ENCODE data around the gene PLCB4. TPM values are rescaled to one million over a fixed set of nuclear protein-coding genes. Genes with fewer than 3 reads are reported as not detected.

PLCB4 gene
- total RNA-seq, 1 donor, result 0.21 TPM

GRCh38 chr20:9280666-9281065, 211.8 kb downstream of the PLCB4 start:
- no peaks in the 10 kb centered on the region for H3K9me3 ChIP-seq (ENCODE audit: low read depth, low read length)

GRCh38 chr20:9281803-9282202, 212.9 kb downstream of the PLCB4 start:
- no peaks in the 10 kb centered on the region for H3K4me1 ChIP-seq (ENCODE audit: insufficient read depth, low read length)
- no peak overlapping the region for H3K4me3 ChIP-seq (ENCODE audit: low read length)

More at GRCh38 chr20:9280666-9281065, 211.8 kb downstream of the PLCB4 start:
- Histone ChIP-seq H3K4me3 (ENCODE audit: low read length) (no peak overlapping the region), H3K27me3 (ENCODE audit: insufficient read depth, low read length) (no peaks in the 10 kb centered on the region), H3K4me1 (ENCODE audit: insufficient read depth, low read length) (no peaks in the 10 kb centered on the region)

DNA sequence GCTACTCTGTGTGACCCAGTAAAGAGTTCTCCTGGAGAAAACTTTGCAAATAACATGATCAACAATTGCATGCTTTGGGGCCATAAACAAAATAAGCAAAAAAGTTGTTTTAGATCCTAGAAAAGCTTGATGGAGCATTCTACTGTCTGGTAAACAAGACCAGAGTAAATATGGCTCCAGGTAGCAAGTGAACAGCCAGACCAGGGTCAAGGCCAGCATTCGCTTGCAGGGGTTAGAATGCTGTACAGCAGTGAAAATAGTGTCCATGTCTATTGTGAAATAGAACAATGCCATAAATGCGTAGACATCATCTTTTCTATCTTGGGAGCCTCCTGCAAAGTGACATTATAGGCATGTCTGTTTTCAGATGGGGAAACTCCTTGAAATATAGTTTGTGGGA, 216.7 kb downstream of the PLCB4 start:
- Histone ChIP-seq H3K9me3 (ENCODE audit: low read depth, low read length) (no peaks in the 10 kb centered on the region), H3K27me3 (ENCODE audit: insufficient read depth, low read length) (no peaks in the 10 kb centered on the region), H3K4me3 (ENCODE audit: low read length) (no peak overlapping the region), H3K4me1 (ENCODE audit: insufficient read depth, low read length) (no peaks in the 10 kb centered on the region)

More at GRCh38 chr20:9281803-9282202, 212.9 kb downstream of the PLCB4 start:
- H3K27me3 ChIP-seq (ENCODE audit: insufficient read depth, low read length), result no peaks in the 10 kb centered on the region
- H3K9me3 ChIP-seq (ENCODE audit: low read depth, low read length), result no peaks in the 10 kb centered on the region

DNA sequence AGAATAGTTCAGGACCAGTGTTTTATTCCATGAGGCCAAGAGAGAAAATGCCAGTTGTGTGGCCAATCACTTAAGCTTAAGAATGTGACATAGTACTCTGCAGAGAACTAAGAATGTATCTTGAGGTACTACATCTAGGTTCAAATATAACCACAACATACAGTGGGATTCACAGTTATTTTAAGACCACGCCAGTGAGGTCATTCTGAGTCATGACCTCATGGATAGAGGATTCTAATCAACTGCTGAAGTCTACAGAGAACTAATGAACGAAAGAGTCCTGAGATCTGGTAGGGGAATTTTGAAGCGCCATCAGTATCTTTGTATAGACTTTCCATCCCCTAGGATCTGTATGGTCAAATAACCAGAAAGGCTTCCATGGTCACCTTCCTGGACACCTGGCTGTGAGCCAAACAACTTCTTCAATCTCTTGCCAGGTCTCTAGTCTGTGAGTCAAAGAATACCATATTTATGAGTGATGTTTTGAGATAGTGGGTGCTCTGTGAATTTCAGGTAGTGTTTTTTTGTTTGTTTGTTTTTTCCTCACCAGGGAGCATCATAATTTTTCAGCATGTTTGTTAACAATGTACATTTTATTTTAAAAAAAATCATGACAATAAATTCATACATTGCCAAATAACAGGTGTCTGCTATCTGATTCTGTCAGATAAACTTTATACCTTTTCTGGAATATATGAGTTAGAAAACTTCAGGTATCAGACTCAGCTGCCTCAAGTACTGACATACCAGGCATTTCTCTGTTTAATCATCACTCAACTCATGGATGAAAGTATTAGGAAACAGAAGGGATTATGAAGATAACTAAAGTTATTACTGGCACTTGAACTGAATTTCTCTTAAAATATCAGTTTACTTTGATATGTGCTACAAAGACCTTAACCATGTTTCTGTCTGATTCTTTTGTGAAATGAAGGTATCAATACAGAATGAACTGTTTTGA, 217.9 kb downstream of the PLCB4 start:
- Histone ChIP-seq H3K4me3 (ENCODE audit: low read length) (no peak overlapping the region), H3K9me3 (ENCODE audit: low read depth, low read length) (no peaks in the 10 kb centered on the region), H3K27me3 (ENCODE audit: insufficient read depth, low read length) (no peaks in the 10 kb centered on the region), H3K4me1 (ENCODE audit: insufficient read depth, low read length) (no peaks in the 10 kb centered on the region)

DNA sequence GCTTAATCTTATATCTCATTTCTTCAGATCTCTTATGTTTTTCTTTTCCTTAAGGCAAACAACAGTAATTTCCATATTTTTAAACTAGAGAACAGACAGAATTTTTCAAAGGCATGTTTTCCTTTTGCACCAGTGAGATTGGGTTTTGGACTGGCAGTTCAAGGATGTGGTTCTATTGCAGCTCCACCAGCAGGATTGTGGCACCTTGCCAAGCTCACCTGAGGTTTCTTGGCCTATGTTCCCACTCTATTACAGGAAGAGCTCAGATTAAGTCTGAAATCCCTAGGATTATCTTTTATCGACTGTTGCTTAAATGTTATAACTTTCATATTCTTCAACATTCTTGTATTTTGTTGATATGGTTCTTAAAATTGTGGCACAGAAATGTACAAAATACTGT, 218.9 kb downstream of the PLCB4 start:
- Histone ChIP-seq H3K9me3 (ENCODE audit: low read depth, low read length) (no peaks in the 10 kb centered on the region), H3K27me3 (ENCODE audit: insufficient read depth, low read length) (no peaks in the 10 kb centered on the region), H3K4me3 (ENCODE audit: low read length) (no peak overlapping the region), H3K4me1 (ENCODE audit: insufficient read depth, low read length) (no peaks in the 10 kb centered on the region)

- Histone ChIP-seq H3K9me3 (ENCODE audit: low read depth, low read length) (no peaks in the 10 kb centered on the region), H3K4me1 (ENCODE audit: insufficient read depth, low read length) (no peaks in the 10 kb centered on the region)
Measured at GRCh38 chr20:9290331-9290730, 221.4 kb downstream of the PLCB4 start.

GRCh38 chr20:9293145-9293544, 224.3 kb downstream of the PLCB4 start:
- H3K9me3 ChIP-seq (ENCODE audit: low read depth, low read length), result no peaks in the 10 kb centered on the region
- H3K27me3 ChIP-seq (ENCODE audit: insufficient read depth, low read length), result no peaks in the 10 kb centered on the region
- no peaks in the 10 kb centered on the region for H3K4me1 ChIP-seq (ENCODE audit: insufficient read depth, low read length)
- no peak overlapping the region for H3K4me3 ChIP-seq (ENCODE audit: low read length)

More at GRCh38 chr20:9290331-9290730, 221.4 kb downstream of the PLCB4 start:
- Histone ChIP-seq H3K4me3 (ENCODE audit: low read length) (no peak overlapping the region), H3K27me3 (ENCODE audit: insufficient read depth, low read length) (no peaks in the 10 kb centered on the region)

DNA sequence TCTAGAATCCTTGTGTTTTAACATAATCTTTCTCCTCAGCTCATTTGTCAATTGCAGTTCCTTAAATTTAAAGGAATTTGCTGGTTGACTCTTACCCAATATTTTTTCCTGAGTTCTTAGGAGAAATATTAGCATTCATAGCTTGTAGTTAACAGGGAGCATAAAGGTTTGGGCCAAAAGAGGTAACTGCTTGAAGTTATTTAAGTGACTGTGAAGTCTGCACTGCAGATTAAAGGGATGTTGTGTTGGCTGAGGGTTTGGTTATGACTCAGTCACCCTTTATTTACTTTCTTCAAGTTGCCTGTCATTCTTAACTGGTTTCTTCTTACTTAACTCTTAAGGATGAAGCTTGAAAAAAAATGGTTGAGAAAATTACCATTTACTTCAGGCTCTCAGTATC, 225.2 kb downstream of the PLCB4 start:
- Histone ChIP-seq H3K27me3 (ENCODE audit: insufficient read depth, low read length) (no peaks in the 10 kb centered on the region), H3K9me3 (ENCODE audit: low read depth, low read length) (no peaks in the 10 kb centered on the region), H3K4me3 (ENCODE audit: low read length) (no peak overlapping the region), H3K4me1 (ENCODE audit: insufficient read depth, low read length) (no peaks in the 10 kb centered on the region)

DNA sequence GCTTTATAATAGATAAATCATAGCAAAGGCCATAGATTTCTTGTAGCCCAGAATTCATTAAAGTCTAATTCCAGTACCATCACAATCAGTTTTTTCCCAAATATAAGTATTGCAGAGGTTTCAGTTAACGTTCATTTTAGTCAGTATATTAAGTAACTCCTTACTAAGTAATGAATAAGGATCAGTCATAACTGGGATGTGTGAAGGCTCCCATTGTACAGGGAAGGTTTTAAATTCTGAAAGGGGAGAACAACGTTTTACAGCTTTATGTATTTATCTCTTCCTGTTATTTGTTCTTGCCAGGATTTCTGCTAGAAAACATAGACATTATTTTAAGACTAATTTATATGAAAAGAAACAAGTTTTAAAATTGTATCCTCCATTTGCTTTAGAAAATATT, 230.0 kb downstream of the PLCB4 start:
- Histone ChIP-seq H3K4me3 (ENCODE audit: low read length) (no peak overlapping the region), H3K9me3 (ENCODE audit: low read depth, low read length) (no peaks in the 10 kb centered on the region), H3K27me3 (ENCODE audit: insufficient read depth, low read length) (no peaks in the 10 kb centered on the region), H3K4me1 (ENCODE audit: insufficient read depth, low read length) (no peaks in the 10 kb centered on the region)

DNA sequence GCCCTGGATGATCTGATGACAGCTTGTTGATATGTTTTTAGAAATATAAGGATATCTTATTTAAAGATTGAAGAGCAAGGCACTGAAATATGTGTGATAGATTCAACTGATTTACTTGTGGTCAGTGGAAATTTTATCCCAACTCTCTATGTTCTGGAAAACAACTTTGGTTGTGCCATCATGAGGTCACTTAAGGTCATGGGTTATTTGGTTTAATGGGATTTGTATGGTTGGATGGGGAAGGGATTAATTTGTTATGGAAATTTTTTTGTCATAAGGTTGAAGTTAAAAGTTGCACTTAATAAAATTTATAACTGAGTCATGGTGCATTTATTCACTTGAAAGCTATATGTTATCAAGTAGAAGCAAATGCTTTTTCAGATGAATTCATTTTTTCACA, 231.2 kb downstream of the PLCB4 start:
- Histone ChIP-seq H3K4me1 (ENCODE audit: insufficient read depth, low read length) (no peaks in the 10 kb centered on the region), H3K27me3 (ENCODE audit: insufficient read depth, low read length) (no peaks in the 10 kb centered on the region), H3K4me3 (ENCODE audit: low read length) (no peak overlapping the region), H3K9me3 (ENCODE audit: low read depth, low read length) (no peaks in the 10 kb centered on the region)

DNA sequence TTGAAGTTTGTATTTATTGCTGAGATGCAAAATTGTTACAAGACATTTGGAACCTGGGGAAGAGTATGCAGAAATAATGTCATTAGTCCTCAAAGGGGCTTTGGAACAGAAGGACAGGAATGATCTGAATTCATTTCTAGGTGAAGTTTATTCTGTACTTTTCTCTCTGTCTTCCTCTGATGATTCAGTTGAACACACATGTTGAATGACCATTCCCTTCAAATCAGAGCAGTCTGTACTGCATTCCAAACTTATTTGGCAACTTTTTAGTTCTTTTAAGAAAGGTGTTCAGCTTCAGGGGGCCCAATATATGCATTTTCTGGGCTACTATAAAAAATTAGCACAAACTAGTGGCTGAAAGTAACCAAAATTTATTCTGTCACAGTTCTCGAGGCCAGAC, 231.6 kb downstream of the PLCB4 start:
- H3K9me3 ChIP-seq (ENCODE audit: low read depth, low read length), result no peaks in the 10 kb centered on the region
- no peak overlapping the region for H3K4me3 ChIP-seq (ENCODE audit: low read length)
- H3K4me1 ChIP-seq (ENCODE audit: insufficient read depth, low read length), result no peaks in the 10 kb centered on the region
- no peaks in the 10 kb centered on the region for H3K27me3 ChIP-seq (ENCODE audit: insufficient read depth, low read length)

GRCh38 chr20:9301129-9302090, 232.5 kb downstream of the PLCB4 start:
- Histone ChIP-seq H3K4me3 (ENCODE audit: low read length) (no peak overlapping the region), H3K9me3 (ENCODE audit: low read depth, low read length) (no peaks in the 10 kb centered on the region)

DNA sequence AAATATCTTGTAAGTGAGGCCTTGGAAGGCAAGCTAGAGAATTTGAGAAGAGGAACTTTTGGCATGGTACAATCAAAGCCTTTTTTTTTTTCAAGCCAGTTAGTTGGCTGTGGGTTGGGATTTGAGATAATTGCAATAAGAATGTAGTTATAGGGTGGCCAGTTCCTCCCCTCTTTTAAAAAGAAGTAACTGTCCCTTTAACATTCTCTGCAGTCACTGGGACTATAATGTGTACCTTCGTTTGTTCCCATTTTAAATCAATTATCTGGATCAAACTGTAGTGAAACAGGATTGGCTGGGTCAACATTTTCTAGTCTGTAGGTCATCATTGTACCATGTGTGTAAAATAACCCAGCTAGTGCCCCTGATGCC, 233.2 kb downstream of the PLCB4 start:
- Histone ChIP-seq H3K9me3 (ENCODE audit: low read depth, low read length) (no peaks in the 10 kb centered on the region), H3K4me3 (ENCODE audit: low read length) (no peak overlapping the region), H3K4me1 (ENCODE audit: insufficient read depth, low read length) (no peaks in the 10 kb centered on the region), H3K27me3 (ENCODE audit: insufficient read depth, low read length) (no peaks in the 10 kb centered on the region)

More at GRCh38 chr20:9301129-9302090, 232.5 kb downstream of the PLCB4 start:
- H3K27me3 ChIP-seq (ENCODE audit: insufficient read depth, low read length), result no peaks in the 10 kb centered on the region
- no peaks in the 10 kb centered on the region for H3K4me1 ChIP-seq (ENCODE audit: insufficient read depth, low read length)

DNA sequence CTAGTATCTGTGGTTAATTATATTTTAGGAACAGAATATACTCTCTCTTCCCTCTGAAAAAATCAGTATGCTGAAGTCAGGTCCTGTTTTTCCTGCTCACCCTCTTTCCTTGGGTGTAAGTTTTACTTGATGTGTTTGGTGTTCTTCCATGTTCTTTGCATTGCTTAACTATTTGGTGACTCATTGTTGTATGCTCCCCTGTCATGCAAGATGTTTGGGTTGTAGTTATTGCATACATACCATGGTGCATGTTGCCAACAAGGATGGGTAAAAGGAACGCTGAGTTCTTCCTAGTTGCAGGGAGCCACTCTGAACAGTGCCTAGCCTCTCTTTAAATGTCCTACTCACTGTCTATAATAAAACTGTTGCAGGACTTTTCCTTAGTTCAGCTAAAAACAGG, 237.6 kb downstream of the PLCB4 start:
- Histone ChIP-seq H3K27me3 (ENCODE audit: insufficient read depth, low read length) (no peaks in the 10 kb centered on the region), H3K9me3 (ENCODE audit: low read depth, low read length) (no peaks in the 10 kb centered on the region)

DNA sequence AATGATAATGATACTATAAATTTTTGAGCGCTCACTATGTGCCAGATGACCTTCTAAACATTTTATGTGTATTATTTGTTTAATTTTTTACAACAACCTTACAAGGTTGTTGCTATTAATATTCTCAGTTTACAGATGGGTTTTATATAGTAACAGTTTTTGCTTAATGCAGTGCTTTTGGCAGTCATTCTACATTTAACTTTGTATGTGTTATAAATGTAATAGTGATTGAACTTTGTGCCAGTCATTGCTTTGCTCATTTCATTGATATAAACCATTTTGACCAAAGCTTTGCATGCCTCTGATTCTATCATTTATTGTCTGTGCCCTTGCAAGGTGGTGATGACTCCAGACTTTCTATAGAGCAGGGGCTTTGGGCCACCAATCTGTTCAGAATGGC, 239.2 kb downstream of the PLCB4 start:
- H3K9me3 ChIP-seq (ENCODE audit: low read depth, low read length), result no peaks in the 10 kb centered on the region
- no peak overlapping the region for H3K4me3 ChIP-seq (ENCODE audit: low read length)
- no peaks in the 10 kb centered on the region for H3K27me3 ChIP-seq (ENCODE audit: insufficient read depth, low read length)
- H3K4me1 ChIP-seq (ENCODE audit: insufficient read depth, low read length), result no peaks in the 10 kb centered on the region

More for the DNA sequence above, 237.6 kb downstream of the PLCB4 start:
- Histone ChIP-seq H3K4me1 (ENCODE audit: insufficient read depth, low read length) (no peaks in the 10 kb centered on the region), H3K4me3 (ENCODE audit: low read length) (no peak overlapping the region)

Data from mononuclear cell (primary cell).